HEK293T (cell line): ENCODE measurements around the gene ISL1.

Experiments
- CTCF ChIA-PET: fragments of 350-600 bp; formaldehyde crosslinking; extraction: SDS; loops from one replicate; lab custom pipeline; 2021; ENCODE audit warnings: antibody characterized with exemption, inconsistent platforms; lab: Yijun Ruan, JAX
- POLR2A ChIA-PET: fragments of 350-600 bp; formaldehyde crosslinking; extraction: SDS; loops from one replicate; lab custom pipeline; 2020; ENCODE audit warnings: antibody characterized with exemption, inconsistent platforms; lab: Yijun Ruan, JAX
- DNase-seq: peaks from one replicate; pipeline ENCODE4 v3.0.0; 2012; ENCODE audit warnings: mixed read lengths; ENCODE audit errors: extremely low spot score
- ARNT ChIP-seq: fragments of 450-650 bp; IDR thresholded peaks from 2 replicates; pipeline ENCODE4 v1.6.1; 2017; ENCODE audit warnings: mild to moderate bottlenecking
- BHLHE40 ChIP-seq: fragments of 450-650 bp; IDR thresholded peaks from 2 replicates; pipeline ENCODE4 v1.6.1; 2016; ENCODE audit warnings: mild to moderate bottlenecking, moderate library complexity, borderline replicate concordance
- CTBP1 ChIP-seq: fragments of 450-650 bp; IDR thresholded peaks from 2 replicates; pipeline ENCODE4 v1.6.1; 2016; ENCODE audit warnings: borderline replicate concordance
- ELF4 ChIP-seq: fragments of 450-650 bp; IDR thresholded peaks from 2 replicates; pipeline ENCODE4 v1.6.1; 2017; ENCODE audit warnings: antibody characterized with exemption
- FOXA1 ChIP-seq: fragments of 450-650 bp; IDR thresholded peaks from 2 replicates; pipeline ENCODE4 v1.6.1; 2016; ENCODE audit warnings: mild to moderate bottlenecking
- FOXK2 ChIP-seq: fragments of 450-650 bp; IDR thresholded peaks from 2 replicates; pipeline ENCODE4 v1.6.1; 2016; ENCODE audit warnings: mild to moderate bottlenecking
- FOXM1 ChIP-seq: fragments of 450-650 bp; IDR thresholded peaks from 2 replicates; pipeline ENCODE4 v1.6.1; 2017; ENCODE audit warnings: mild to moderate bottlenecking, borderline replicate concordance
- HDGF ChIP-seq: fragments of 450-650 bp; IDR thresholded peaks from 2 replicates; pipeline ENCODE4 v1.6.1; 2017; ENCODE audit warnings: antibody characterized with exemption, borderline replicate concordance
- L3MBTL2 ChIP-seq: fragments of 450-650 bp; conservative IDR thresholded peaks from 2 replicates; pipeline ENCODE4 v1.6.1; 2016; ENCODE audit warnings: mild to moderate bottlenecking
- NFRKB ChIP-seq: fragments of 450-650 bp; IDR thresholded peaks from 2 replicates; pipeline ENCODE4 v1.6.1; 2016; ENCODE audit warnings: mild to moderate bottlenecking, moderate library complexity
- SP1 ChIP-seq: fragments of 450-650 bp; IDR thresholded peaks from 2 replicates; pipeline ENCODE4 v1.6.1; 2017
- SUZ12 ChIP-seq: fragments of 450-650 bp; IDR thresholded peaks from 2 replicates; pipeline ENCODE4 v1.6.1; 2016; ENCODE audit warnings: mild to moderate bottlenecking
- TARDBP ChIP-seq: fragments of 450-650 bp; IDR thresholded peaks from 2 replicates; pipeline ENCODE4 v1.6.1; 2016
- ZNF384 ChIP-seq: fragments of 450-650 bp; IDR thresholded peaks from 2 replicates; pipeline ENCODE4 v1.6.1; 2016
- TF ChIP-seq, protein P1 (sequence below): fragments of 450-650 bp; IDR thresholded peaks from 2 replicates; pipeline ENCODE4 v1.6.1; 2016

The ISL1 gene

DNA sequence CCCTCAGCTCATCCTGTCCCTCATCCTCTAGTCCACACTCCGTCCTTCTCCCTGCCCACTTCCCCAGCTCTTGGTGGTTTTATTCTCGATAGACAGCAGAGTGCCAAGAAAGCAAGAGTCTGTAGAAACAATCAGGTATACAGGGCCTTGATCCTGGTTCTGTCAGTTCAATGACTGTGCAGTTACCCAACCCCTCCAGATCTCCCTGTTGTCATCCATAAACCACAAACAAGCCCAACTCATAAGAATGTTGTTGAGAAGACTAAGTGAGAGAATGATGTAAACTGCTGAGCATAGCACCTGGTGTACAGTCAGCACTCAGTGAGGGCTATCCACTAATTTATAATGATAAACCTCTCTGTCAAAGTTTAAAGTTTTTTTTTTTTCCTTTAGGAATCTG, 31.3 kb downstream of the ISL1 start:
- POLR2A ChIA-PET: interaction anchor here (1.4 kb wide), 1 partner anchor 31 kb away, joined by 4 read pairs; the partner anchor contains the start of gene ISL1
- TF ChIP-seq FOXA1 (no peak), ZNF384 (no peak), L3MBTL2 (no peak), FOXK2 (no peak)
- DNase-seq: no peak
- CTCF ChIA-PET: interaction anchor here (0.6 to 1.4 kb wide), 2 partner anchors 74 to 451 kb away, joined by 3 to 5 read pairs; no protein-coding TSS in a partner anchor

DNA sequence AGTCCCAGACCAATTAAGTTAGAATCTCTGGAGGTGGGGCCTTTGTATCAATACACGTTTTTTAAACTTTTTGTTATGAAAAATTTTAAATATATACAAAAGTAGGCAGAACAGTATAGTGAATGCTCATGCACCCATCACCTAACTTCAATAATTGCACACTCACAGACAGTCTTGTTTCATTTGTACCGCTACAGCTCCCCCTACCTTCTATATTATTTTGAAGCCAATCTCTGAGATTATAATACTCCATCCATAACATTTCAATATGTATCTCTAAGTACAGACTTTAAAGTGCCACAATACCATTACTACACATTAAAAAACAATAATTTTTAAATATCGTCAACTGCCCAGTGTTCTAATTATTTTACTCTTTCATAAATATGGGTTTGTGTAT, 32.9 kb downstream of the ISL1 start:
- POLR2A ChIA-PET: no interaction called here
- CTCF ChIA-PET: no interaction called here
- no peak for TF ChIP-seq ZNF384
- no peak for TF ChIP-seq HDGF
- no peak for TF ChIP-seq FOXK2
- TF ChIP-seq L3MBTL2: no peak
- no peak for TF ChIP-seq CTBP1
- no peak for TF ChIP-seq TARDBP
- no peak for TF ChIP-seq ARNT
- TF ChIP-seq, protein P1, sequence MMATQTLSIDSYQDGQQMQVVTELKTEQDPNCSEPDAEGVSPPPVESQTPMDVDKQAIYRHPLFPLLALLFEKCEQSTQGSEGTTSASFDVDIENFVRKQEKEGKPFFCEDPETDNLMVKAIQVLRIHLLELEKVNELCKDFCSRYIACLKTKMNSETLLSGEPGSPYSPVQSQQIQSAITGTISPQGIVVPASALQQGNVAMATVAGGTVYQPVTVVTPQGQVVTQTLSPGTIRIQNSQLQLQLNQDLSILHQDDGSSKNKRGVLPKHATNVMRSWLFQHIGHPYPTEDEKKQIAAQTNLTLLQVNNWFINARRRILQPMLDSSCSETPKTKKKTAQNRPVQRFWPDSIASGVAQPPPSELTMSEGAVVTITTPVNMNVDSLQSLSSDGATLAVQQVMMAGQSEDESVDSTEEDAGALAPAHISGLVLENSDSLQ: no peak
- TF ChIP-seq FOXA1: no peak
- TF ChIP-seq ELF4: no peak
- no peak for TF ChIP-seq NFRKB
- no peak for DNase-seq

DNA sequence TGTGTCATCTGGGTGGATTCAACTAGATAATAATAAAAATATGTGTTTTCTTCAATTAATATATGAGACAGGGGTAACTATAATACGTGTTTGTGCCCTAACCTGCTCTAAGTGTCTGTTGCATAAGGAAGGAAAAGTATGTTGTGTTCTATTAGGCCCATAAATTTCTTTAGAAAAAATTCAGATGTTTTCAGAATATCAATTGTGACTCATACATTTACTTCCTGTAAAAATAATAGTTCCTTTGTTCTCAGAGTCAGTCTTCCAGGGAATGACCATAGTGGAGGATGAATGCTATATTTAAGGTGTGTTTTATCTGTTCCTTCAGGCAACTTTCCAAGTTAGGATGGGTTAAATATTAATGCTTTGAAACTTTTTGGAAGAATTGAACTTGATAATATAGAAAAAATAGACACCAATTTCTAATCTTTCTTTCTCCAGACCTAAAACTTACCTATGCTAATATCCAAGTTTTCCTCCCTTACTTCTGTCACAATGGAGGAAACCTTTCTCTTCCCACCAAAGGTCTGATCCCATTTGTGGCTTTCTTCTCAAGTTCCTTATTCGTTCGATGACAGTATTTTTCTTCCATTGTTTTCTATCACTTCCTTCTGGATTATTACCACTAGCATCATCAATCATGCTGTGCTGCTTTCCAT, 49.9 kb downstream of the ISL1 start:
- no peak for TF ChIP-seq SUZ12
- no peak for TF ChIP-seq NFRKB
- TF ChIP-seq ARNT: no peak
- no peak for TF ChIP-seq SP1
- TF ChIP-seq HDGF: no peak
- ChIA-PET POLR2A (no interaction called here), CTCF (interaction anchor here (0.6 kb wide), 1 partner anchor 97 kb away, joined by 4 read pairs; no protein-coding TSS in a partner anchor)
- no peak for DNase-seq

DNA sequence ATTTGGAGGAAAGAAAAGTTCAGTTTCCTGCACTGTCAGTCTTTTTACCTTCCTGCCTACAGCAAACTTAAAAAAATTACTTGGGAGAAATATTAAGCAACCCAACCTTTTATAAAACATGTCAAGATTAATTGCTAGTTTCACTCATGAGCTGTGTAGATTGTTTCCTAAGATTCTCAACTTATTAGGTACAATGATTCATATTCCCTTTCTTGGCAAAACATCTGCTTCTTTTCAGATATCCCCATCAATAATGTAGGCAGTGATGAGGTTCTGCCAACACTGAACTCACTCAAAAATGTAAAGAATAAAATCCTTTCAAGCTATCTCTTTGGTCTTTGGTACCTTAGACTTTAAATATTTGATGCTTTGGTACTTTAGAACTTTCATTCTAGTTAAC, 56.0 kb downstream of the ISL1 start:
- POLR2A ChIA-PET: no interaction called here
- DNase-seq: no peak
- TF ChIP-seq CTBP1 (no peak), NFRKB (no peak), ZNF384 (no peak), FOXM1 (no peak), BHLHE40 (no peak), FOXK2 (no peak), ELF4 (no peak), ARNT (no peak), SP1 (no peak), FOXA1 (no peak), SUZ12 (no peak), HDGF (no peak), L3MBTL2 (no peak)
- TF ChIP-seq, protein P1: no peak
- CTCF ChIA-PET: no interaction called here
